Measurements from ENCODE around the gene ARHGAP40.

ARHGAP40 gene

DNA sequence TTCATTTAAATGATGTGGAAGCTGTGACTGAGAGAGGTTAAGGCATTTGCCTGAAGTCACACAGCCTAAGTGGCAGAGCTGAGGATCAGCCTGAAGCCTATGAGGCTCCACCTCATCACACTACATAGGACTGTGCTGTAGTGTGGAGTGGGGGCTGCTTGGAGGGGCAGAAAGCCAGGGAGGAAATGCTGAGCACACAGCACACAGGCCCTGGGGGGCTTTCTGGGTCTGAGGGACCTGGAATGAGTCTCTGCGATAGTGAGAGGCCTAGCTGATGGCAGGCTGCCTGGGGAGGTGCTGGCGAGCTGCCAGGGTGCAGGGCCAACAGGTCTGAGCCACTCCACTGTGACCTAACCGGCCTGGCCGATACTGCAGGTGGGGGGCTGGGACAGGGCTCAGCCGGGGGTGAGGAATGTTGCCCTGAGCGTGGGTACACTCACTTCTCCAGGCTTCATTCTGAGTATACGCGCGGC lies 2.2 kb upstream of the ARHGAP40 start:
- Histone ChIP-seq H3K27ac (no peak overlapping the region), H3K36me3 (no peaks in the 10 kb centered on the region), H4K20me1 (no peaks in the 10 kb centered on the region), H3K9me3 (no peaks in the 10 kb centered on the region), H3K27me3 (peaks cover 19% of the 10 kb centered on the region), H3K4me2 (no peak overlapping the region), H3K4me3 (no peak overlapping the region), H3K9ac (no peak overlapping the region), H3K4me1 (no peaks in the 10 kb centered on the region)
- no peak for TF ChIP-seq Cebpa-rat (IDR thresholded peaks at IDR 0.05)

DNA sequence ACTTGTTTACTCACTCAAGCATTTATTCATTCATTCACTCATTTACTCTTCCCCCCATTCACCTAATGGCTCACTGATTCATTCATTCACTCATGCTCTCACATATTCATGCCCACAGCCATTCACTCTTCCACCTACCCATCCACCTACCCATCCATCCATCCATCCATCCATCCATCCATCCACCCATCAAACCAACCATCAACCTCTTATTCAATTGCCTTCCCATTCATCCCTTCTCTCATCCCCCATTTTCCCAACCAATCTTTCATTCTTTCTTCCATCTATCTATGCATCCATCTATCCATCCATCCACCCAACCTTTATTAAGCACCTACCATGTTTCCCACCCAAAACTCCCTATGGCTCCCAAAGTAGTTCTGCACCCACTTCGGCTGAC lies 1.6 kb upstream of the ARHGAP40 start:
- peaks cover 19% of the 10 kb centered on the region for H3K27me3 ChIP-seq
- no peaks in the 10 kb centered on the region for H3K36me3 ChIP-seq
- no peaks in the 10 kb centered on the region for H3K9me3 ChIP-seq
- H3K4me3 ChIP-seq = no peak overlapping the region
- H3K9ac ChIP-seq = no peak overlapping the region
- H3K4me1 ChIP-seq = no peaks in the 10 kb centered on the region
- H3K4me2 ChIP-seq = no peak overlapping the region
- no peaks in the 10 kb centered on the region for H4K20me1 ChIP-seq
- H3K27ac ChIP-seq = no peak overlapping the region
- TF ChIP-seq Cebpa-rat (IDR thresholded peaks at IDR 0.05) = no peak

DNA sequence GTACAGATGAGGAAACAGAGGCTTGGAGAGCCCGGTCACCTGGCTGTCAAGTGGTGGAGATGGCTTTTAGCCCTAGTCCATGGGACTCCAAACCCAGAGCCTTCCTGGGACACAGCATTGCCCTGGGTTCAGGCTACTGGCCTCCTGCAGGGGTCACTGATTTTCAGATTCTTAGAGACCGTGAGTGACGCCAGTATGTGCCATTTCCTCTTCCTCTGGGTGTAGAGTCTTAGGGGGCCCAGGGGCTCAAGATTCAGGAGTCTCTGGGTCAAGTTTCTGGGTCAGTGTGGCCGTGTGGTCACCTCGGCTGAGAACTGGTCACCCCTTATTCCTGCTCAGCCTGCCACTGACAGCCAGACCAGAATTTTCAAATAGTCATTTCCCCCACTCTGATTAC lies 574 bp downstream of the ARHGAP40 start:
- peaks cover 19% of the 10 kb centered on the region for H3K27me3 ChIP-seq
- no peak overlapping the region for H3K4me3 ChIP-seq

DNA sequence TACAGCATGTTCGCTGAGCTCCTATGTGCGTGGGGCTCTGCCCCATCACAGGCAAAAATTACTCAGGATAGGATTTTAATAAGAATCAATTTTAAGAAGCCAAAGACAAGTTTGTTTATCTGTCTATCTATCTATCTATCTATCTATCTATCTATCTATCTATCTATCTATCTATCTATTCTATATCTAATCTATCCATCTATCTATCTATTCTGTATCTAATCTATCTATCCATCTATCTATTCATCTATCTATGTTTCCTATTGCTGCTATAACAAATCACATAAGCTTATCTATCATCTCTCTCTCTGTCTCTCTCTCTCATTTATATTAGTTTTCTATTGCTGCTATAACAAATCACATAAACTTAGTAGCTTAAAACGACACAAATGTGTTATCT lies 1.7 kb downstream of the ARHGAP40 start:
- no peak for TF ChIP-seq Cebpa-rat (IDR thresholded peaks at IDR 0.05)
- no peaks in the 10 kb centered on the region for H4K20me1 ChIP-seq
- no peaks in the 10 kb centered on the region for H3K36me3 ChIP-seq
- H3K27ac ChIP-seq = no peak overlapping the region
- H3K27me3 ChIP-seq = peaks cover 19% of the 10 kb centered on the region
- H3K4me1 ChIP-seq = 0 out of 2 replicates have a peak, but pooled peaks cover 2% of the 10 kb centered on the region
- H3K4me2 ChIP-seq = no peak overlapping the region
- no peak overlapping the region for H3K9ac ChIP-seq
- H3K9me3 ChIP-seq = no peaks in the 10 kb centered on the region
- no peak overlapping the region for H3K4me3 ChIP-seq

More for the DNA sequence above, 574 bp downstream of the ARHGAP40 start:
- H3K27ac ChIP-seq = no peak overlapping the region
- H3K9ac ChIP-seq = no peak overlapping the region
- no peaks in the 10 kb centered on the region for H3K4me1 ChIP-seq
- no peaks in the 10 kb centered on the region for H3K36me3 ChIP-seq
- TF ChIP-seq Cebpa-rat (IDR thresholded peaks at IDR 0.05) = no peak
- no peaks in the 10 kb centered on the region for H4K20me1 ChIP-seq
- no peak overlapping the region for H3K4me2 ChIP-seq
- H3K9me3 ChIP-seq = no peaks in the 10 kb centered on the region

DNA sequence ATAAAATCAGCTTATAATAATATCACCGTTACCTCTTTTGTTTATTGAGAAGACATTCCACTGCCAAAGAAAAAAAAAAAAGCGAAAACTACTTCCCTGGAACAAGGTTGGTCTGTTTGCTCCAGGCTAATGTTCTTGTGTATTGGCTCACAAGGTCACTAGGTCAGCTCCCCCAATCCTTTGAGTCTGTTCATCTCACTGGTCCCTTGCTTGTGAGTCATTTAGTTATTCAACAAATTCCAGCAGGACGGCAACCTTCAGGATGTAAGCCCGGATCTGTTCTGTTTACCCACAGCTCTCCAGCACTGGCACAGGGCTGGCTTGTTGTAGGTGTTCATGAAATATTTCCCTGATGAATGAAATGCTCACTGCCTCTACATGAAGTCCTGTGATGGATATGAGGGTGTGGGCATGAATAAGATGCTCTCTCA lies 3.3 kb downstream of the ARHGAP40 start:
- Histone ChIP-seq H3K9me3 (no peaks in the 10 kb centered on the region), H3K27me3 (peaks cover 19% of the 10 kb centered on the region), H3K9ac (no peak overlapping the region), H3K4me3 (no peak overlapping the region), H4K20me1 (no peaks in the 10 kb centered on the region), H3K36me3 (no peaks in the 10 kb centered on the region), H3K4me2 (no peak overlapping the region), H3K27ac (no peak overlapping the region), H3K4me1 (0 out of 2 replicates have a peak, but pooled peaks cover 3% of the 10 kb centered on the region)
- TF ChIP-seq Cebpa-rat (IDR thresholded peaks at IDR 0.05) = no peak

DNA sequence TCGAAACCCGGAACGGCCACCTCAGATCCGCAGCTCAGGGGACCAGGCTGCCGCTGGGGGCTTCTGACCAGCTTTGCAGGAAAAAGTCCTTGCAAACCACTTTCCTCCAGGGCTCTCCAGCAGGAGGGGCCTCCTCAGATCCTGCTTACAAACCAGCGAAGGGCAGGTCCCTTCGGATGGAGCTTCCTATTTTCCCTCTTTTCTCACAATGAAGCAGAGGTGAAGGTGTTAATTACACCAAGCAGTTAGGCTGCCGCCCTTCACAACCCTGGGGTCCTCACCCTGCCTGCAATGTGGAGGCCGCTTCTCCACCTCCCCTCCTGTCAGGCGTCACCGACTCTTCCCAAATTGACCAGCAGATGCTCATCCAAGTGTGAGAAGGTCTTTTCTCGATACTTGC lies 5.7 kb downstream of the ARHGAP40 start:
- Histone ChIP-seq H3K4me3 (no peak overlapping the region), H3K4me1 (0 out of 2 replicates have a peak, but pooled peaks cover 3% of the 10 kb centered on the region), H3K27ac (no peak overlapping the region), H3K4me2 (no peak overlapping the region), H3K9me3 (no peaks in the 10 kb centered on the region), H3K9ac (no peak overlapping the region), H3K27me3 (peaks cover 4% of the 10 kb centered on the region; the same call in 1 of the 2 replicates), H3K36me3 (no peaks in the 10 kb centered on the region), H4K20me1 (no peaks in the 10 kb centered on the region)
- no peak for TF ChIP-seq Cebpa-rat (IDR thresholded peaks at IDR 0.05)

DNA sequence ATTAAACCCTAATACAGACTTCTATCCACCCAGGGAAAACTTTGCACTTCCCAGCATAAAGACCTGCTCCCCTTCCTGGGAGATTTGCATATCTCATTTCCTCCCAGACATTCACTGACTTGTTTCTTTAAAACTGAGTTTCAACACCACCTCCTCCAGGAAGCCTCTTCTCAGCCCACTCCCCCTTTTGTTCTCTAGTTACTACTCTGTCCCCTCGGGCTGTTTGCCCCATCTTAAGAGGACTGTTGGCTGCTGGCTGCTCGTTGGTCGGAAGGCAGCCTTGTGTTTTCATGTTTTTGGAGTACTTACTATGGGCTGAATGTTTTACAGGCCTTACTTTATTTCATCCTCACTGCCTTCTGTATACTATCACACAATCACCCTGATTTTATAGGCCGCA lies 6.6 kb downstream of the ARHGAP40 start:
- Histone ChIP-seq H3K4me1 (0 out of 2 replicates have a peak, but pooled peaks cover 3% of the 10 kb centered on the region), H3K9me3 (no peaks in the 10 kb centered on the region), H3K4me2 (no peak overlapping the region), H3K27ac (no peak overlapping the region), H3K9ac (no peak overlapping the region), H4K20me1 (no peaks in the 10 kb centered on the region), H3K27me3 (no peaks in the 10 kb centered on the region), H3K36me3 (no peaks in the 10 kb centered on the region), H3K4me3 (no peak overlapping the region)
- TF ChIP-seq Cebpa-rat (IDR thresholded peaks at IDR 0.05) = no peak

DNA sequence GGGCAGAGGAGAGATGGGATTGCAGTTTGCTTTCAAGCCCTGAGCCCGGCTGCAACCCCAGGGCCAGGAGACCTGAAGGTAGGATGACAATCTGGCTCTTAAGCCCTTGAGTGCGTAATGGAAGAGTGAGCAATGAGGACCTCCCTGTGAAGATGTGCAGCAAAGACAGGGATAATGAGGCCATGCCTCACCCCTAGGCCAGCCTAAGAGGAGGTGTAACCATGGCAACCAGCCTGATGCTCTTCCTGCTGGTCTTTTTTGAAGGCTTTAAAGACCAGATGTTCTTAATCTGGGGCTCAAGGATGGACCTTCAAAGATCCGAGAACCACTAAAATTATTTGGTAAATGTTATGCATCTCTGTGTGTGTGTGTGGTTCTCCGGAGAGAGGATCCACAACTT lies 8.2 kb downstream of the ARHGAP40 start:
- no peak overlapping the region for H3K4me3 ChIP-seq
- no peak overlapping the region for H3K27ac ChIP-seq
- no peaks in the 10 kb centered on the region for H3K36me3 ChIP-seq
- H3K4me1 ChIP-seq = 0 out of 2 replicates have a peak, but pooled peaks cover 3% of the 10 kb centered on the region
- no peaks in the 10 kb centered on the region for H4K20me1 ChIP-seq
- TF ChIP-seq Cebpa-rat (IDR thresholded peaks at IDR 0.05) = no peak
- H3K9ac ChIP-seq = no peak overlapping the region
- H3K4me2 ChIP-seq = no peak overlapping the region
- no peaks in the 10 kb centered on the region for H3K9me3 ChIP-seq
- H3K27me3 ChIP-seq = no peaks in the 10 kb centered on the region

DNA sequence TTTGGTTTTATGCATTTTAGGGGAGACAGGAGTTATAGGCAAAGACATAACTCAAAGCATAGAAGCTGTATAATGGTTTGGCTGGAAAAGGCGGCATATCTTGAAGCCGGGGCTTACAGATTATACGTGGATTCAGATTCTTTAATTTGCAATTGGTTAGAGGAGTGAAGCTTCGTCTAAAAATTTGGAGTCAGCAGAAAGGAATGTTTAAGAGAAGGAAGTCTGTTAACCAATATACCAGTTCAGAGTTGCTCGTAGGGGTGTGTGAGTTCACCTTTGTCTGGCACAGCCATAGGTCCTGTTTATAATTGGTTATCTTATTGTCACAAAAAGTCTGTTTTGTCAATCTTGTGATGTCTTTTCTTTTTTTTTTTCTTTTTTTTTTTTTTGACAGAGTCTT lies 8.9 kb downstream of the ARHGAP40 start:
- H3K36me3 ChIP-seq = no peaks in the 10 kb centered on the region
- H3K27ac ChIP-seq = no peak overlapping the region
- H3K4me2 ChIP-seq = no peak overlapping the region
- TF ChIP-seq Cebpa-rat (IDR thresholded peaks at IDR 0.05) = no peak
- no peaks in the 10 kb centered on the region for H4K20me1 ChIP-seq
- H3K9me3 ChIP-seq = no peaks in the 10 kb centered on the region
- no peak overlapping the region for H3K9ac ChIP-seq
- H3K27me3 ChIP-seq = no peaks in the 10 kb centered on the region
- H3K4me1 ChIP-seq = 0 out of 2 replicates have a peak, but pooled peaks cover 3% of the 10 kb centered on the region
- no peak overlapping the region for H3K4me3 ChIP-seq

DNA sequence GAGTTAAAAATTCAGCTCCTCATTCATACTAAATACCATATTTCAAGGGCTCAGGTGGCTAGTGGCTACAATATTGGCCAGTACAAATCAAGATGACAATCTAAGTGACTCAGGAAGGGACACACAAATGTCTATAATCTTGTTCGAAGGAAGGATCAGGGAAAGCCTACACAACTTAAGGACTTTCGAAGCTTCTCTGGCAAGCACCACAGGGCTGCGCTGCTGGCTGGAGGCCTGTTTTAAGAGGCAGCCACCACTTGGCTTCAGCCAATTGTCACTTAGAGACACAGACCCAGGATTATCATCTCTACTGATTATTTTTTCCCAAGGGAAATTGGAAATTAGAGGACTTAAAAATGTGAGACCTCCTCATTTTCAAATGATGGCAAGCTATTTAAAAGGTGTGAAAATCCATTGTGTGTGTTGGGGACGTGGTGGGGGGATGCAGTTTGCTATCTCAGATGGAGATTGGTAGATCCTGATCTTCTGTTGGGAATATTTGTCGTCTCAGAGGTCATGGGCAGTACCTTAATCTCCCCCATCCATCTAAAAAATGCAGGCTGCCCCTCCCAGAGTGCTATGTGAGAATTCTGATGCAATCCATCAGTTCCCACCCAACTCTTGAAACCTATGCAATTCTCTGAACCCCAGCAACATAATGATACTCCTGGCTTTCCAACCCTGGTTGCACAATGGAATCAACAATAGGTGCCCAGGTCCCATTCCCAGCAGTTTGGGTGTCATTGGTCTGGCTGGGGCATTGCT lies 11.3 kb downstream of the ARHGAP40 start:
- Histone ChIP-seq H3K9me3 (no peaks in the 10 kb centered on the region), H3K27me3 (no peaks in the 10 kb centered on the region), H3K4me2 (no peak overlapping the region), H3K36me3 (no peaks in the 10 kb centered on the region), H3K4me1 (0 out of 2 replicates have a peak, but pooled peaks cover 3% of the 10 kb centered on the region), H4K20me1 (no peaks in the 10 kb centered on the region), H3K4me3 (no peak overlapping the region), H3K9ac (no peak overlapping the region), H3K27ac (no peak overlapping the region)
- TF ChIP-seq Cebpa-rat (IDR thresholded peaks at IDR 0.05) = no peak

All from BLaER1 (cell line).